NOMO-1 treated with DMSO at 0.1 percent for 48 hours (cell line): Measurements from ENCODE around the gene BMPR2.
"Not testable (repeated sequence)": the region's sequence is repeated elsewhere in the genome, so short reads cannot be mapped to it uniquely, and the experiment has no call there.

Source experiments
- DNase-seq: peaks from one replicate; lab custom pipeline; 2025; ENCODE audit not compliant: unreplicated experiment; lab: John Stamatoyannopoulos, UW

BMPR2 gene

DNA sequence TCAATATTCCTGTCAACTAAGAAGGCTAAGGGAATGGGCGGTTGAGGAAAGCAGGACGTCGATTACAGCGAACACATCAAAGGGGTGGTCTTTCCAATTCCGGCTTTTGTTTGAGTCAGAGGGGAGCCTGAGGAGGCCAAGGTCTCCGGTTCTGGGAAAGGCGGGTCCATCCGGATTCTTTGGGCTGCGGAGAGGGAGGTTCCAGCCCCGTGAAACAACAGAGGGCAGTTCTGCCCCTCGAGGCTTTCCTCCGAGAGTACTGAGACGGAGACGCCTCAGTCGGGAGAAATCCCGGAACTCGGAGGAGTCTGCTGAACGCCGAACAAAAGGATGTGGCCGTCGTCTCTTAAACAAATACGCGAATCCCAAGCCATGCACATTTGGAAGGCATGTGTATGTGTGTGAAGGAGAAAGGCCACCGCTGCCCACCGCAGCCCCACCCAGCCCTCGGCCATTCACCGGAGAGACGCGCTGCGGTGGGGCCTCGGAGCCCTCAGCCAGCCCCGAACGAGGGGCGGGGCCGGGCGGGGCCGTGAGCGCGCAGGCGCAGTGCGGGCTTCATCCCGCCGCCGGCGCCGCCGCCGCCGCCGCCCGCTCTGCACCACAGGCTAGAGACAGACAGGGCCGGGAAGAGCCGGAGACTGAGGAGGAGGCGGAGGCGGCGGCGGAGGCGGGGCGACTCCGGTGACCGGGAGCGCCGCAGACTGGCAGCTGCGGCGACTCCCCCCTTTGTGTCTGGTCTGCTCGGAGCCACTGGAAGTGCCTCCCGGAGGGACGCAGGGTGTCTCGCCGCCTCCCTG, at the start of gene BMPR2:
Gene BMPR2 (plus strand): TSS at position 719 of the 800 bp plus-strand sequence. CDS start 1,148 bp downstream, outside the sequence.
- peak; percentile 82 for DNase-seq

DNA sequence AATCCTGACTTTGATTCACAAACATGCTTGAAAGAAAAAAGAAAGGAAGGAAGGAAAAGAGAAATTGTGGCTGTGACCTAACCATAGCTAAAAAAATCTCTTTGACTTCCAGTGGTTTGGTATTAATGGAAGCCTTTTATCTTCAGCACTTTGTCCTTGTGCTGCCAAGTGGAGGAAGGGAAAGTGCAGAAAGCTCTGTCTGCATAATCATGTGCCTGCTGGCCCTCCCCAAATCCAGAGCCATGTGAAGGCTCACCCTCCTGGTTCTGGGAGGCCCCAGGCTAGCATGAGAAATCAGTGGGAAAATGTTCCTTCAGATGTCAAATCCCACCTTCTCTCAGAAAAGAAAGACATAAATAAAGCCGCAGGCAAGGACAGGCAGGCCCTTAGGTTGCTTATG, 48.3 kb upstream of the BMPR2 start:
- DNase-seq, result no peak

DNA sequence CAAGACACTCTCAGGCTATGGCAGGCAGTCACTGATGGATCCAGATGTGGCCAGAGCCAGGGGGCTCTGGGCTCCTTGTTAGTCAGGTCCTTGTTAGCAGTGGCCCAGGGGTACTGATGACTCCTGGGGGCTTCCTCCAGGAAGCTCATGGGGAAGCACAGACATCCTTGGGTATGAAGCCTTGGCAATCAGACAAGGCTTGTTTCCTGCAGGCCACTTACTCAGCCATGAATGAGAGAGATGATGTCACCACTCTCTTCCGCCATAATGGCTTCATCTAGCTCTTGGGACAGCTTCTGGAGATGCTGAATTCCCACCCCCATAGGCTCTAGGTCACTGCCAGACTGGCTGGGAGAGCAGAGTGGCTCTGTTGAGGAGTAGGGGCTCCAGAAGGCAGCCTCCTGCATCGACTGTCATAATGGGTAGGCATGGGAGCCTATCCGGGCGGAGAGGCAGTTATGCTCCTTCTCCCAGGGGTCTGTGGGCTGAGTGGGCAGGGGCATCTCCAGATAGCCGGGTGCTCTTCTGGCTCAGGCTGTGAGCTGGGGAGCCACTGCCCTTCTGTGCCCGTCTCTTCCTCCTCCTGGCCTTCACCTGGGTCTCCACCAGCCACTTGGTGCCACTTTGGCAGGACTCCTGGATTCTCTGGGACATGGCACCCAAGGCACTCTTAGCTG, 40.2 kb upstream of the BMPR2 start:
- DNase-seq, result no peak

DNA sequence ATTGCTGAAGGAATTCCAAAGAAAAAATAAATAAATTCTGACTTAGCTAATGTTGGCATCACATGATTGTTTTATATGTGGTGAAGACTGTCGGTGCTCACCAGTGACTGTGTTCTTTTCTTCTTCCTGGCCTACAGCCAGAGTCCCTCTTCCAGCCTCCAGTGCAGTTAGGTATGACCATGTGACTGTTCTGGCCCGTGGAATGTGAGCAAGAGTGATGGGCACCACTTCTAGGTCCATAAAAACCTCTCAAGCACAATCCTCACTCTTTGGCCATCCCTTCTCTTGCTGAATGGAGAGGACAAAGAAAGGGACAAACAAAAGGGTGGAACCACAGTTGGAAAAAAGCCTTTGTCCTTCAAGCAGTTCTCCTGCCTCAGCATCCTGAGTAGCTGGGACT, 39.0 kb upstream of the BMPR2 start:
- DNase-seq, result no peak

DNA sequence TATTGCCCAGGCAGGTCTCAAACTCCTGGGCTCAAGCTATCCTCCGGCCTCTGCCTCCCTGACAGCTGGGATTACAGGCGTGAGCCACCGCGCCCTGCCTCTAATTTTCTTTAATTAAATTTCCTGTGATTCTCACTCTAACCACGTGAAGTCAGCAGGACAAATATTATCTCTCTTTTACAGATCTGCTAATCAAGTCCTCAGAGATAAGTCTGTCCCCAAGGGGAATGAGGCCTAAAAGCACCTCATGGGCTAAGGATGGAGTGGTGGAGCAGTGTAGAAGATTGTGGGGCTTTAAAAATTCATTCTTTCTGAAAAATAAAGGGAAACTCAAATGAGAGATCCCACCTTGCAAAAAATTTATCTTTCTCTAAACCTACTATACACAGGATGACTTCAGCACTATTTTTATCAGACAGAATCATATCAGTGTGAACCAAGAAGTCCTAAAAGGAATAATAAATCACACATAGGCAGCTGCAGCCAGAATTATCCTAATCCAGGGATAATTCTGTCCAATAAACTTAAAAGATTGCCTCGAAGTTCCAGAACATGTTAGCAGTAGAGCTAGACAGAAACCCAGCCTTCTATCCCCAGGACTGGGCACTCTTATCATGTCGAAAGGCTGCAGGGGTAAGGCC, 38.3 kb upstream of the BMPR2 start:
- no peak for DNase-seq

DNA sequence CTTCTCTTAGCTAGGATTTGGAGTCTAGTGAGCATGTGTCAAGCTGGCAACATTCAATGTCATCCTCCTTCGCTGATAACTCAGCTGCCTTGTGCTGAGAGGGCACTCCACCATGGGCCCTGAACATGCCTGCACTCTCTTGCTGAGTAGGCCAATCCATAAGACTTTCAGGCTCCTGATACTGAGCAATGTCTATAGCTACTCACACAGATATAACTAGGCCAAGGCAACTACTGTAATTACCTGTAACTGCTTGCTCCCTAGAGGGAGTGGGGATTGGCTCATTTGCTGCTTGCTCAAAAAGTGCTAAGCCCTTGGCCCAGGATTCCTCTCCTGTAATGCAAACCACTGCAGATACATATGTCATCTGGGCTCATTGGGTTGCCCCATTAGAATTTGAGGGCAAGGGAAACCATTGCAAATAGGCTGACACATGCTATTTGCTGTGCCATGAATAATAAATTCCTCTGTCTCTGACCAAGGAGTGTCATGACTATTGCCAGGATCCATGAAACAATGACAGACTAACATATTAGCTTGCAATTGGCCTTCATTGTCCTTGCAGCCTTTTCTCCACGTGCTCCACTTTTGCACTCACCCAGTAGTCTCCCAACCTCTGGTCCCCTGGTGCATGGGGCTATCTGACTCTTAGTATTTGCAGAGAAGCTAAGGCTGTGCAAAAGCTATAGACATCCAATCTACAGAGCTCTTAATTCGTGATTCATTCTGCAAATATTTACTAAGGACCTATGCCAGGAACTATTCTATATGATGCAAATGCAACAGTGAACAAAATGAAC, 36.9 kb upstream of the BMPR2 start:
- DNase-seq, result no peak

DNA sequence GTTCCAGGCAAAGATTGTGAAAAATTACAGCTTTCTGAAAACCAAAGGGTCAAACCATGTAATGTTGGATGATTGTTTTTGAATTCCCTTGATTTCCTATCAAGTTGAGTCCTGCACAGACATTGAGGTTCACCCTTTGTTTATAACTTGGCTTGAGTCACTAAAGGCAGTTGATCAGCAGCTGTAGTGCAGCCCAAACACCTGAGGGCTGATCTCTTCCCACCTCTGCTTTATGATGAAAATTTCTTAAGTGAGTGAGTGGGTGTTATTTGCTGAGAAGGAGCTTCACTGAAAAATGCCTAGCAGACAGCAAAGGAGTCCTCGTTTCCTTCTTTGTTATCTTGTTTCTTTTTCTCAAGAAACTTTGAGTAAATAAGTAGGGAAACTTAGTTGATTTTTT, 31.9 kb upstream of the BMPR2 start:
- no peak for DNase-seq

DNA sequence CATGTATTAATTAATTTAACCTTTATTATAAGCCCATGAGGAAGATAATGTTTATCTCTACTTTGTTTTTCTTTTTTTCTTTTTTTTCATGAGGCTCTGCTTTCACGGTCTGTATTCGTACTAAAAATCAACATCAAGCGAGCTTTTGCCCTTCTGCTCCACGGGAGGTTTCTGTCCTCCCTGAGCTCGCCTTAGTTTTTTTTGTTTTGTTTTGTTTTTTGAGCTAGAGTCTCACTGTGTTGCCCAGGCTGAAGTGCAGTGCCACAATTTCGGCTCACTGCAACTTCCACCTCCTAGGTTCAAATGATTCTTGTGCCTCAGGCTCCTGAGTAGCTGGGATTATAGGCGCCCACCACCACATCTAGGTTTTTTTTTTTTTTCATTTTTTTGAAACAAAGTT, 29.9 kb upstream of the BMPR2 start:
- no peak for DNase-seq

DNA sequence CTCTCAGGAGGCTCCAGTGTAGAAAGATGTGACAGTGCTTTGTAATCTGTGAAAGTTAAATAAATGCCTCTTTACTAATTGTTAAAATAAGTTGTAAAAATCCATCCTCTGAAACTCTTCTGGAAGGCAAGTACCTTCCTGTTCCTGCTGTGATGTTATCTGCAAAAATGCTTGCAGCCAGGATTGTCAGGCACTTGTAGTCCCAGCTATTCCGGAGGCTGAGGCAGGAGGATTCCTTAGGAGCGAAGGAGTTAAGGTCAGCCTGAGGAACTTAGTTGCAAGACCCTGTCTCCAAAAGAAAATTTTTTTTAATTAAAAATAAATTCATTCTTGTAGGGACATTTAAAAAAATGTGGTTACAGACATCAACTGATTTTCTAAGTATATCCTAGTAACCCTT, 22.7 kb upstream of the BMPR2 start:
- DNase-seq, result no peak

DNA sequence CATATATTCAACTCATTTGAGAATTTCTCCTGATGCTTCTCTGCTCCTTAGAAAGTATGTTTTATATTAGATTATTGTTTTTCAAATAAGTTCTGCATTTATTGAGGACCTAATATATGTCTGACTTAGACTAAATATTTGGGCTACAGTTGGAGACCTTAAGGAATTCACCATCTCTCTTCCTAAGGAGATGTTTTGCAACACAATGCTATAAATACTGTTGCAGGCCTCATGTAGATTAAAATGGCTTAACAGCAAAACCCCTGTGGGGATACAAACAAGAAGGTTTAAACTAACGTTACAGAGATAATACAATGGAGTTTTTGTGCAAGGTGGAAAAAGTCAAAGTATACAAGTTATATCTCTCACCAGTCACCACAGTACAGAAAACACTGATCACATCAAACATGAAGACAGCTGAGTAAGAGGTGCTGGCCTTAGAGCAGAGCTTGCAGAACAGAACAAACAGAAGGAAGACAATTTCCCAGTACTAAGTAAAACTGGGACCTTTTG, 20.1 kb upstream of the BMPR2 start:
- no peak for DNase-seq

DNA sequence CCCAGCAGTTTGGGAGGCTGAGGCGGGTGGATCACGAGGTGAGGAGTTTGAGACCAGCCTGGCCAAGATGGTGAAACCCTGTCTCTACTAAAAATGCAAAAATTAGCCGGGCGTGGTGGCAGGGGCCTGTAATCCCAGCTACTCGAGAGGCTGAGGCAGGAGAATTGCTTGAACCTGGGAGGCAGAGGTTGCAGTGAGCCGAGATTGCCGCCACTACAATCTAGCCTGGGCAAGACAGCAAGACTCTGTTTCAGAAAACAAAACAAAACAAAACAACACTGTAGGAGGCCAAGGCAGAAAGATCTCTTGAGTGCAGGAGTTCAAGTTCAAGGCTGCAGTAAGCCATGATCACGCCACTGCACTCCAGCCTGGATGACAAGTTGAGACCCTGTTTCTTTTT, 17.2 kb upstream of the BMPR2 start:
- not testable (repeated sequence) for DNase-seq

DNA sequence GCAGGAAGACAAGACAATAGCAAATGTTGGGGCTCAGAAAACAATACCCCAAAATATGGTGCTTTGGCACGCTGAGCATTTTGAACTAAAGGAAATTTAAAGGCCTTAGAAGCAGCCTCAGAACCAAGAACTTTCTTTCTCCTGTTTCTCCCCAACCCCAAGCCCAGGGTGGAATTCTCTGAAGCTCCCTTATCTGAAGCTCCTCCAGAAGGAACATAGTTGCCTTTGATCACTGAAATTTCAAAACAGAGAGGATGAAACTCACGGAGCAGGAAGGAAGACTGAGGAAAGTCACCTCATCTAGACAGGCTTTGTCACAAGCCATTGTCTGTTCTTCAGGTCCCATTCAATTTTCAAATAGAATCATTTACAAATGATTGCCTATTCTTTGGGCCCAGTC, 15.5 kb upstream of the BMPR2 start:
- DNase-seq, result no peak

DNA sequence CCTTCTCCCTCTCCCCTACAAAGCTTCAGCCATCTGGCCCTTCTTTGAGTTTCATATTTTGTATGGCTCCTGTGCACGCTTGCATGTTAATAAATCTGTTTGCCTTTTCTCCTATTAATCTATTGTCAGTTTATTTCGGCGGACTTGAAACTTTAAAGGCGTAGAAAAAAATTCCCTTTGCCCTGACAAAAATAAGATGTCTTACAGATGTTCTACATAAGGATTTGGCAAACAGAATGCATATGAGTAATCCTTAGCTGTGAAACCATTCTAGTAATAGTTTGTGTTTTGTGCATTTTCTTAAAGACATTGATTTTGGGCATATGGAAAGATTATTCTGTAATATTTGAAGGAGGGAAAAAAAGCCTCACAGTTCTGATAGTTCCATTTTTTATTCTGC, 15.0 kb upstream of the BMPR2 start:
- DNase-seq, result no peak

DNA sequence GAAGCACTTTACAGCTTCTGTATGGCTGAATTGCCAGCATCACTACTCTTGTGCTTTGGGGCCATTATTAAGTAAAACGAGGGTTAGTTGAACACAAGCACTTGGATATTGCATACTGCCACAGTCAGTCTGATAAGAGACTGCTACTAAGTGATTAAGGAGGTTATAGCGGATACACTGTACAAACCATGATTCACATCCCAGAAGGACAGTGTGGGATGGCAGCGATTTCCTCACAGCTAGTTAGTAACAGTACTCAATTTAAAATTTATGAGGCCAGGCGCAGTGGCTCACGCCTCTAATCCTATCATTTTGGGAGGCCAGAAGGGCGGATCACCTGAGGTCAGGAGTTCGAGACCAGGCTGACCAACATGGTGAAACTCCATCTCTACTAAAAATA, 2.6 kb upstream of the BMPR2 start:
- DNase-seq, result no peak

DNA sequence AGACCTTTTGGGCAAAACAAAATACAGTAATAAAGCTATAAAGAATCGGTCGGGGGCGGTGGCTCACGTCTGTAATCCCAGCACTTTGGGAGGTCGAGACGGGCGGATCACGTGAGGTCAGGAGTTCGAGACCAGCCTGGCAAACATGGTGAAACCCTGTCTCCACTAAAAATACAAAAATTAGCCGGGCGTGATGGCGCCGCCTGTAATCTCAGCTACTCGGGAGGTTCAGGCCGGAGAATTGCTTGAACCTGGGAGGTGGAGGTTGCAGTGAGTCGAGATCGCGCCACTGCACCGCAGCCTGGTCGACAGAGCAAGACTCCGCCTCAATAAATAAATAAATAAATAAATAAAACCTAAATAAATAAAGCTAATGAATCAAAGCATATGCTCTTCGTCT, 1.7 kb upstream of the BMPR2 start:
- not testable (repeated sequence) for DNase-seq

DNA sequence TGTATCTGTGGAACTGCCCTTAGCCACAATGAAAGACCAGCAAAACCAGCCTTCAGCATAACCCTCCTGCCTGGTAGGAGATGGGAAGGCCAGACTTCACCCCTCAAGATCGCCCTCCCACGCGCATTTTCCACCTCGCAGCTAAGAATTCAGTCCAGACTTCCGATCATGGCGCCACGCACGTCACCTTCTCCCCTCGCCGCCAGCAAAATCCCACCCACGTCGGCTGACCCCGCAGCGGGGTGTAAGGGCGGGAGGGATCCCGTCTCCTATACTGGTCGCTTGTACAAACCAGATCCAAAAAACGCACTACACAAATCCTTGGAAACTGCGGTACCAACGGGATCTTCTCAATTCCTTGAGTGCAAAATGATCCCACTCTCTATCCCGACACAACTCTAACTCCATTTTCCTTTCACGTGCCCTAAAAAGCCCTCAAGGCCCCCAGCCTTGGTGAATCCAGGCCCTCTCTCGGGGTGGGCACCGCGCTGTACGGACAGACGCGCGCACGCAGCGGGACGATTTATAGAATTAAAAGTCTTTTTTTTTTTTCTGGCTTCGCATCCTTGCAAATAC, 1.0 kb upstream of the BMPR2 start:
- no peak for DNase-seq

DNA sequence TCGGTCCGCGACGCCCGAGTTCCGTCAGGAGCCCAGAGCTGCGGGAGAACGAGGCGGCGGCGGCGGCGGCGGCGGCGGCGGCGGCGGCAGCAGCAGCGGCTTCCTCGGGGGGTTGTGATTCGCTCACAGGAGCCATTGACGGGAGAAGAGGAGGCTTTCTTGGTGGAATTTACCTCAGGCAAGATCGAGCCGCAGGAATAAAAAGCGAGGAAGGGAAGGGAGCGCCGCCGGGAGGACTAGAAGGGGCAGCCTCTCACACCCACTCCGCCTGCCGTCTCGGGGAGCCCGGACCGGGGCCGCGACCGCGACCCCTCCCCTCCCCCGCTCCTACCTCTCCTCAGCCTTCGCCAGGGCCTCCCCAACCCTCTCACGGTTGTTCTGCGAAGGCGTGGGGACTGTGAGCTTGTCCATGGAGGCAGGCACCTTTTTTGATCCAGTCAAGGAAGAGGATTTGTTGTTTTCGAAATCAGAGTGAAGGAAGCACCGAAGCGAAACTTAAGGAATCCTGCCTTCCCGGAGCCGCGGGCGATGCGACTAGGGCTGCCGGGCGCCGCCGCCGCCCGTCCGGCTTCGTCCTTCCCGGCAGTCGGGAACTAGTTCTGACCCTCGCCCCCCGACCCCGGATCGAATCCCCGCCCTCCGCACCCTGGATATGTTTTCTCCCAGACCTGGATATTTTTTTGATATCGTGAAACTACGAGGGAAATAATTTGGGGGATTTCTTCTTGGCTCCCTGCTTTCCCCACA, 506 bp downstream of the BMPR2 start:
- DNase-seq, result no peak

DNA sequence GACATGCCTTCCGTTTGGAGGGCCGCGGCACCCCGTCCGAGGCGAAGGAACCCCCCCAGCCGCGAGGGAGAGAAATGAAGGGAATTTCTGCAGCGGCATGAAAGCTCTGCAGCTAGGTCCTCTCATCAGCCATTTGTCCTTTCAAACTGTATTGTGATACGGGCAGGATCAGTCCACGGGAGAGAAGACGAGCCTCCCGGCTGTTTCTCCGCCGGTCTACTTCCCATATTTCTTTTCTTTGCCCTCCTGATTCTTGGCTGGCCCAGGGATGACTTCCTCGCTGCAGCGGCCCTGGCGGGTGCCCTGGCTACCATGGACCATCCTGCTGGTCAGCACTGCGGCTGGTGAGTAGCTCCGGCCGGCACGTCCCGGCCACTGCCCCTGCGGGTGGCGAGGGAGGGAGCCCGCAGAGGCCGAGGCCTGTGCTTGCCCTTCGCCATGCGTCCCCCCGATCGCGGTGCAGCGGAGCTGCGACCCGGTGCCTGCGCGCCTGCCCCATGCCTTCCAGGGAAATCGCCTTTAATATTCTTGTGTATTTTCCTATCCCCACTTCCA, 1.2 kb downstream of the BMPR2 start:
- peak; percentile 29 for DNase-seq

DNA sequence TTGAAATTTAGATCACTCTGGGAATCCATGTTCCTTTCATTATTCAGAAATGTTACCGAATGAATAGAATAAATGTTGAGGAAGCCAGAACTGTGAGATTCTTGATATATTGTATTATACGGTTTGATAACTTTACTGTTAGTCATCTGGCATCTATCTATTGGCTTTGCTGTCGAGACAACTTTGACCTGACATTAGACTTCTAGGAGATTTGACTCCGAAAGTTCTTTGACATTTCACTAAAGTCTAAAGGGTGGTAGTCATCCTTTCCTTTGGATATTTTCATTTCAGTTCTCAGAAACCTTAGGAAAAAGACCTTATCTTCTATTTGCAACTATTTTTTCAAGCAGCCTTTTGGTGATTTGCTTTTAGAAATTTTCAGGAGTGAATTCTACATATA, 1.9 kb downstream of the BMPR2 start:
- DNase-seq, result no peak
